ENCODE measurements around the gene BMP3.

Gene BMP3

DNA sequence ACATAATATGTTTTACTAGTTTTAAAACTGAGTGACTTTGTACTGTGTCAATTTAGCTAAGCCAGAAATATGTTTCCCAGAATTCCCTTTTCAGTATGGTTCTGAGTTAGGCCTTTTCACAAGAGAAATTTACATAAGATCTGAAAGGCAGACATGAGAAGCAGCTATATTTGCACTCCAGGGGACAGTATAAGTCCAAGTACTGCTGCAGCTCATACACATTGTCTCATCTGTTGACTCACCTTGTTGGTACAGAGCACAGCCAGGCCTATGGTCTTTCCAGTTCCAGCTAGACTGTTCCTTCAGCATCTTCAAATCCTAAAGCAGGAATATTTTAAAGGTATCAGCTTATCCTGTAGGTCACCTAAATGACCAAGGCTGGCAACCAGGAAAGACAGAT is 53.5 kb downstream of the BMP3 start:
- TF ChIP-seq FOXP2 (optimal IDR thresholded peaks at IDR 0.05; ENCODE audit: control extremely low read depth, extremely low read length, insufficient read depth): no peak
- no peak for TF ChIP-seq POLR2AphosphoS5 (IDR thresholded peaks at IDR 0.05; ENCODE audit: borderline replicate concordance, low read depth, low read length)
- no peak for TF ChIP-seq EZH2 (IDR thresholded peaks at IDR 0.05)
- no peak overlapping the region for H3K27ac ChIP-seq
- no peaks in the 10 kb centered on the region for H3K36me3 ChIP-seq (ENCODE audit: insufficient read depth, low read length)
- no peaks in the 10 kb centered on the region for H3K9me3 ChIP-seq (ENCODE audit: low read depth, low read length)
- DNase-seq (ENCODE audit: low read depth, low spot score): no peak
- H3K9ac ChIP-seq (ENCODE audit: insufficient read length): no peak overlapping the region
- H3K4me3 ChIP-seq: no peak overlapping the region

DNA sequence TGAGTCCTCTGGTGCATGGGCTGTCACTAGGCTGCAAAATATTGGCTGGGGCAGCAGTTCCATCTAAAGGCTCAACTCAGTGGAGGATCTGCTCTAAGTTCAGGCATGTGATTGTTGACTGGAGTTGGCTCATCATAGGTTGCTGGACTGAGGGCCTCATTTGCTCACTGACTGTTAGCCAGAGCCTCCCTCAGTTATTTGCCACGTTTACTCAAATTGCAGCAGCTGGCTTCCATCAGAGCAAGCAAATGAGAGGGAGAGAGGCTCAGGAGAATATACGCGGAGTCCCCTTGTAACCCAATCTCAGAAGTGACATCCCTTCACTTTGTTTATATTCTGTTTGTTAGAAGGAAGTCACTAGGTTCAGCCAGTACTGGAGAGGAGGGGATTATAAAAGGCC is 54.1 kb downstream of the BMP3 start:
- H3K9me3 ChIP-seq (ENCODE audit: low read depth, low read length): no peaks in the 10 kb centered on the region
- H3K4me3 ChIP-seq: no peak overlapping the region
- TF ChIP-seq EZH2 (IDR thresholded peaks at IDR 0.05): no peak
- TF ChIP-seq FOXP2 (optimal IDR thresholded peaks at IDR 0.05; ENCODE audit: control extremely low read depth, extremely low read length, insufficient read depth): no peak
- TF ChIP-seq POLR2AphosphoS5 (IDR thresholded peaks at IDR 0.05; ENCODE audit: borderline replicate concordance, low read depth, low read length): no peak
- no peak for DNase-seq (ENCODE audit: low read depth, low spot score)
- H3K36me3 ChIP-seq (ENCODE audit: insufficient read depth, low read length): no peaks in the 10 kb centered on the region
- no peak overlapping the region for H3K27ac ChIP-seq
- H3K9ac ChIP-seq (ENCODE audit: insufficient read length): no peak overlapping the region

DNA sequence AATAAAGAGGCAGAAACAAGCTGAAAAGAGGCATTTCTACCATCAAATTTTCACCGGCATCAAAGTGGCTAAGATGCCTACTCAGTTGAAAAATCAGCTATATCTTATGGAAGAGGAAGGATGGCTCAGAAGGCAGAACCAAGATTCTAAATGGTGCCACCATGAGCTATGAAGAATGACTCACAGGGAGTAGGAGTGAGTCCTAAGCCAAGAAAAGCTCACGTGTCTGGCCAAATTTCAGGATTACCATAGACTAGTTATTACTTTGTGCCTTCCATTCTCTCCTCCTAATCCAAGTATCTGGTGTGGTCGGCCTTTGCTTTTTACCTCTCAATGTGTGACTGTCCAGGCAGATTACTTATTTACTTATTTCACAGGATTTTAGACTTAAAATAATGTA is 54.8 kb downstream of the BMP3 start:
- no peak overlapping the region for H3K27ac ChIP-seq
- TF ChIP-seq EZH2 (IDR thresholded peaks at IDR 0.05) (no peak), POLR2AphosphoS5 (IDR thresholded peaks at IDR 0.05; ENCODE audit: borderline replicate concordance, low read depth, low read length) (no peak), FOXP2 (optimal IDR thresholded peaks at IDR 0.05; ENCODE audit: control extremely low read depth, extremely low read length, insufficient read depth) (no peak)
- no peak overlapping the region for H3K9ac ChIP-seq (ENCODE audit: insufficient read length)
- no peaks in the 10 kb centered on the region for H3K36me3 ChIP-seq (ENCODE audit: insufficient read depth, low read length)
- no peaks in the 10 kb centered on the region for H3K9me3 ChIP-seq (ENCODE audit: low read depth, low read length)
- H3K4me3 ChIP-seq: no peak overlapping the region
- DNase-seq (ENCODE audit: low read depth, low spot score): no peak

DNA sequence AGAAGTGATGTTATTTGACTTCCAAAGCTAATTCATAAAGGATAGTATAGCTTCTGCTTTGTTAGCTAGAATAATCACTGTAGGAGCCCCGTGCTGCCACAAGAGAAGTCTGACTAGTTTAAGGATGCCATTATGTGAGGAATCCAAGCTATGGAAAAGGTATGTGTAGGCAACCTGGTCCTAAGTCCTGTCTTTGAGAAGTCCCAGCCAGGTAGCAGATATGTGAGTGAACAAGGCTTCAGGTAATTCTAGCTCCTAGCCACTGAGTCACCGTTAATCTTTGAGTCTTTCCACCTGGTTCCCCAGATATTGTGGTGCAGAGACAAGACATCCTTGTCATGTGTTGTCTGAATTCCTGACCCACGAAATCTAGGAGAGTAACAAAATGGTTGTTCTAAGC is 55.5 kb downstream of the BMP3 start:
- H3K4me3 ChIP-seq: no peak overlapping the region
- H3K27ac ChIP-seq: no peak overlapping the region
- no peaks in the 10 kb centered on the region for H3K36me3 ChIP-seq (ENCODE audit: insufficient read depth, low read length)
- H3K9ac ChIP-seq (ENCODE audit: insufficient read length): no peak overlapping the region
- TF ChIP-seq POLR2AphosphoS5 (IDR thresholded peaks at IDR 0.05; ENCODE audit: borderline replicate concordance, low read depth, low read length): no peak
- TF ChIP-seq EZH2 (IDR thresholded peaks at IDR 0.05): no peak
- no peak for TF ChIP-seq FOXP2 (optimal IDR thresholded peaks at IDR 0.05; ENCODE audit: control extremely low read depth, extremely low read length, insufficient read depth)
- DNase-seq (ENCODE audit: low read depth, low spot score): no peak
- no peaks in the 10 kb centered on the region for H3K9me3 ChIP-seq (ENCODE audit: low read depth, low read length)

DNA sequence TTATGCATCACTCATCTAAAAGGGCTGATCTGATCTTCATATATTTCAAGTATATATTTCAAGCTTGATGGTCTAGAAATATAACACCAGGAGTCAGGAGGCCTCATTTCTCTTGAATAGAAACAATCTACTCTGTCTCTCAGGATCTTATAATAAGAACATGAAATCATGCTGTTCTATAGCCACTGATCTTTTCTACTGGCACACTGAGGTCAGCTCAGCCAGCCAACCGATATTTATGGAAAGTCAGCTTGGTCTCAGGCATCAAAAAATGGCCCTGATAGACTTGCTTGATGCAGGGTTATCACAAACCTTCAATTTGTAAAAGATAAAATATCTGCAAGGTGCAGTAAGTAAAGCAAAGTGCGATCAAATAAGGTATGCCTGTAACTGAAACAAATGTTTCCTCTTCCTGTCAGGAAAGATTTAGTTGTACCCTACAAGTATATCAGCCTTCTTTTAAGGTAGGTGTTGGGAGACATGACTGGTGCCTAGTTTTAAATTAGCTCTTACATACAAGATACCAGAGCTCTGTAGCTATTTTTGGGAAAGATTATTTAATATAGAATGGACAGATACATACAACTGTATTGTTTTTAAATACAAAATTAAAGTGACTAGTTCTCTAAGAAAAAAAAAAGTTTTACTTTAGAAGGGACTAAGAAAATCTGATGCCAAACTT is 63.4 kb downstream of the BMP3 start:
- Histone ChIP-seq H3K9ac (ENCODE audit: insufficient read length) (no peak overlapping the region), H3K27ac (peak overlapping the region; percentile 67), H3K4me3 (no peak overlapping the region), H3K36me3 (ENCODE audit: insufficient read depth, low read length) (no peaks in the 10 kb centered on the region), H3K9me3 (ENCODE audit: low read depth, low read length) (no peaks in the 10 kb centered on the region; the same call in 1 of the 2 replicates)
- DNase-seq (ENCODE audit: low read depth, low spot score): no peak
- no peak for TF ChIP-seq FOXP2 (optimal IDR thresholded peaks at IDR 0.05; ENCODE audit: control extremely low read depth, extremely low read length, insufficient read depth)
- TF ChIP-seq POLR2AphosphoS5 (IDR thresholded peaks at IDR 0.05; ENCODE audit: borderline replicate concordance, low read depth, low read length): no peak
- no peak for TF ChIP-seq EZH2 (IDR thresholded peaks at IDR 0.05)

DNA sequence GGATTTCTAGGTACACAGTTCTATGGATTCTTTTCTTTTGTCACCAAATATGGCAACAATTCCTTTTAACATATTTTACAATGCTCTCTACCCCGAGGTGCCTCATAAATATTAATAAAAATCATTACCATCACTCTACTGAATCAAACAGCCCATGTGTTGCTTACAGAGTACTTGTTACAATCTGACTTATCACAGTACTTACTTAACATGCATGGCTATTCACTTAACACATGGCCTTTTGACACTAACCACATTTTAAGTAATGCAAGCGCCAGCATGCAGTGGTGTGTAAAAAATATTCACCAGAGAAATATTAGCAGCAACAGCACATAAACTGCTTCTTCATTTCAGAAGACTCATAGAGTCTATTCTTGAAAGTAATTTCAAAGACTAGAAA is 64.9 kb downstream of the BMP3 start:
- H3K27ac ChIP-seq: peak overlapping the region; percentile 67
- no peaks in the 10 kb centered on the region; the same call in 1 of the 2 replicates for H3K9me3 ChIP-seq (ENCODE audit: low read depth, low read length)
- peak overlapping the region; percentile 51 for H3K4me3 ChIP-seq
- H3K36me3 ChIP-seq (ENCODE audit: insufficient read depth, low read length): no peaks in the 10 kb centered on the region
- TF ChIP-seq FOXP2 (optimal IDR thresholded peaks at IDR 0.05; ENCODE audit: control extremely low read depth, extremely low read length, insufficient read depth) (no peak), POLR2AphosphoS5 (IDR thresholded peaks at IDR 0.05; ENCODE audit: borderline replicate concordance, low read depth, low read length) (no peak)
- DNase-seq (ENCODE audit: low read depth, low spot score): no peak
- peak overlapping the region; percentile 35 for H3K9ac ChIP-seq (ENCODE audit: insufficient read length)

- no peaks in the 10 kb centered on the region; the same call in 1 of the 2 replicates for H3K9me3 ChIP-seq (ENCODE audit: low read depth, low read length)
- H3K36me3 ChIP-seq (ENCODE audit: insufficient read depth, low read length): no peaks in the 10 kb centered on the region
- no peak overlapping the region for H3K27ac ChIP-seq
- no peak overlapping the region for H3K4me3 ChIP-seq
- TF ChIP-seq POLR2AphosphoS5 (IDR thresholded peaks at IDR 0.05; ENCODE audit: borderline replicate concordance, low read depth, low read length) (no peak), FOXP2 (optimal IDR thresholded peaks at IDR 0.05; ENCODE audit: control extremely low read depth, extremely low read length, insufficient read depth) (no peak), EZH2 (IDR thresholded peaks at IDR 0.05) (no peak)
- no peak for DNase-seq (ENCODE audit: low read depth, low spot score)
- H3K9ac ChIP-seq (ENCODE audit: insufficient read length): no peak overlapping the region
Measured at GRCh38 chr4:81096566-81096965, 66.1 kb downstream of the BMP3 start.

DNA sequence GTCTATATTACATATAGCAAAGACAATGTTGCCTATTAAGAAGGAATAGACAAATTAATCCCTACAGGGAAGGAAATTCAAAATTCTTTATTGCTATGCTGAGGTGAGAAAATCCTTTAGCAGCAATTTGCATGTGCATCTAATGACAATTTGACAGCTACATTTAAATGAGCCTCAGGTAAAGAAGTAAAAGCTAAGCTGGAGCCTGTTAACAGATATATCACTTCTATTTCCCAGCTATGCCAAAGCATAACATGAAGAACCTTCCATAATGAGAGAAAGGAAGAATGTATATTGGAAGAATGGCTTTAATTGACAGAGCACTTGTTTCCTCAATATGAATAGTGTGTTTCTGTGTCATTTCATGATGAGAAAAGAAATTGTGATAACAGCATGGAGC is 71.6 kb downstream of the BMP3 start:
- no peak for DNase-seq (ENCODE audit: low read depth, low spot score)
- Histone ChIP-seq H3K27ac (no peak overlapping the region), H3K9ac (ENCODE audit: insufficient read length) (no peak overlapping the region), H3K4me3 (no peak overlapping the region), H3K9me3 (ENCODE audit: low read depth, low read length) (no peaks in the 10 kb centered on the region), H3K36me3 (ENCODE audit: insufficient read depth, low read length) (no peaks in the 10 kb centered on the region)
- TF ChIP-seq POLR2AphosphoS5 (IDR thresholded peaks at IDR 0.05; ENCODE audit: borderline replicate concordance, low read depth, low read length): no peak
- no peak for TF ChIP-seq EZH2 (IDR thresholded peaks at IDR 0.05)
- no peak for TF ChIP-seq FOXP2 (optimal IDR thresholded peaks at IDR 0.05; ENCODE audit: control extremely low read depth, extremely low read length, insufficient read depth)

- Histone ChIP-seq H3K9ac (ENCODE audit: insufficient read length) (no peak overlapping the region), H3K9me3 (ENCODE audit: low read depth, low read length) (no peaks in the 10 kb centered on the region), H3K4me3 (no peak overlapping the region), H3K36me3 (ENCODE audit: insufficient read depth, low read length) (no peaks in the 10 kb centered on the region), H3K27ac (no peak overlapping the region)
- no peak for TF ChIP-seq EZH2 (IDR thresholded peaks at IDR 0.05)
- TF ChIP-seq POLR2AphosphoS5 (IDR thresholded peaks at IDR 0.05; ENCODE audit: borderline replicate concordance, low read depth, low read length): no peak
- no peak for TF ChIP-seq FOXP2 (optimal IDR thresholded peaks at IDR 0.05; ENCODE audit: control extremely low read depth, extremely low read length, insufficient read depth)
- no peak for DNase-seq (ENCODE audit: low read depth, low spot score)
Measured at GRCh38 chr4:81106150-81106549, 75.6 kb downstream of the BMP3 start.
